Measurements from ENCODE around the gene TRAK1. TPM values are rescaled to one million over a fixed set of nuclear protein-coding genes. Genes with fewer than 3 reads are reported as not detected.

TRAK1 gene
- total RNA-seq, 1 experiment from 2014 or later, result 7.1 TPM

DNA sequence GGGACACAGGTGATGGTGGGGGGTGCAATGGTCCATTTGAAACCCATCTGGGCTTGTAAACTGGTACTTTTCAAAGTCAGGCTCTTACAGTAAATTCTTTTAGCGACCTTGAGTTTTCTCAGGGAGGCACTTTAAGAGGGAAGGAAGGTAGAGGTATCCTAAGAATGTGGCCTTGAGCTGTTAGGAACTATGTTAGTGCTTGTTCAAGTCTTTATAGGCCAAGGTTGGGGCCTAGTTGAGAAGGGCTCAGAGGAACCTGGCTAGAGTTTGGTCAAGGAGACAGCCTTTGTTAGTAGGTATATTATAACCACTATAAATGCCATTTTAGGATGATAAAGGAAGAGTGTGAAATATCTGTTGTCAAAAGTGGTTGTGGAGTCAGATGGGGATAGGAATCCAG lies 184.1 kb downstream of the TRAK1 start:
- no peak for DNase-seq
- no peaks in the 10 kb centered on the region for H3K36me3 ChIP-seq
- H3K9me3 ChIP-seq, result no peaks in the 10 kb centered on the region
- no peaks in the 10 kb centered on the region for H3K27me3 ChIP-seq
- H3K4me3 ChIP-seq, result no peak overlapping the region

Other genes with a start within 250 kb of the TRAK1 start
- 0.79 and 3.6 TPM in 2 replicates for gene ULK4, start 129.3 kb upstream of the TRAK1 start, total RNA-seq (2014; rRNA removed; shearing (Covaris generic); ENCODE audit: low replicate concordance)
- 0.63 TPM in 1 of 2 replicates, not detected in the other for gene CCK, start 174.8 kb downstream of the TRAK1 start, total RNA-seq (2014; rRNA removed; shearing (Covaris generic); ENCODE audit: low replicate concordance)